GM23338 (cell line): Measurements from ENCODE around the gene RAB36. TPM values are rescaled to one million over a fixed set of nuclear protein-coding genes. Genes with fewer than 3 reads are reported as not detected.

Source experiments
- ATAC-seq: fragments of 200-7000 bp; cut with Tn5 transposase; 3 replicates; pipeline ENCODE4 v1.9.1; 2020
- DNase-seq: peaks from one replicate; pipeline ENCODE4 v3.0.0-alpha.2; 2015; ENCODE audit warnings: low spot score
- H2AFZ ChIP-seq: fragments of 200-600 bp; sonication (generic); 2 replicates; pipeline ENCODE4 v1.8.0; 2016; ENCODE audit warnings: antibody characterized with exemption, mild to moderate bottlenecking, moderate library complexity
- H3F3A ChIP-seq: fragments of 200-600 bp; sonication (generic); replicated peaks from 2 replicates; pipeline ENCODE4 v1.8.0; 2017; ENCODE audit warnings: antibody characterized with exemption, mixed run types, low read depth
- H3K27ac ChIP-seq: fragments of 200-600 bp; sonication (generic); 2 replicates; pipeline ENCODE4 v1.6.1; 2016; ENCODE audit warnings: low read depth
- H3K27me3 ChIP-seq: fragments of 200-600 bp; sonication (generic); 2 replicates; pipeline ENCODE4 v1.8.0; 2016; ENCODE audit warnings: mild to moderate bottlenecking, mixed run types, moderate library complexity; ENCODE audit not compliant: insufficient read depth
- H3K36me3 ChIP-seq: fragments of 200-600 bp; sonication (generic); 2 replicates; pipeline ENCODE4 v1.8.0; 2016; ENCODE audit warnings: mild to moderate bottlenecking; ENCODE audit not compliant: insufficient read depth
- H3K4me1 ChIP-seq: fragments of 200-600 bp; sonication (generic); 2 replicates; pipeline ENCODE4 v1.8.0; 2016; ENCODE audit warnings: mild to moderate bottlenecking, moderate library complexity; ENCODE audit not compliant: insufficient read depth
- H3K4me2 ChIP-seq: fragments of 200-600 bp; sonication (generic); 2 replicates; pipeline ENCODE4 v1.7.1; 2017; ENCODE audit warnings: mixed run types
- H3K4me3 ChIP-seq: fragments of 200-600 bp; sonication (generic); 2 replicates; pipeline ENCODE4 v1.6.1; 2016; ENCODE audit warnings: mixed run types
- H3K79me2 ChIP-seq: fragments of 200-600 bp; sonication (generic); replicated peaks from 2 replicates; pipeline ENCODE4 v1.8.0; 2017; ENCODE audit warnings: mild to moderate bottlenecking; ENCODE audit not compliant: insufficient read depth
- H3K9me2 ChIP-seq: fragments of 200-600 bp; sonication (generic); 2 replicates; pipeline ENCODE4 v1.8.0; 2017; ENCODE audit not compliant: insufficient read depth
- H4K20me1 ChIP-seq: fragments of 200-600 bp; sonication (generic); replicated peaks from 2 replicates; pipeline ENCODE4 v1.8.0; 2017; ENCODE audit warnings: mild to moderate bottlenecking; ENCODE audit not compliant: insufficient read depth
- H3K27ac Mint-ChIP-seq: 2 replicates; pipeline ENCODE4 v1.8.0; 2020; ENCODE audit warnings: inconsistent platforms, mild to moderate bottlenecking, moderate library complexity, mixed read lengths
- H3K27me3 Mint-ChIP-seq: 3 replicates; pipeline ENCODE4 v1.8.0; 2022; ENCODE audit warnings: low read depth, mild to moderate bottlenecking, moderate library complexity, mixed read lengths, inconsistent platforms; ENCODE audit not compliant: insufficient read depth, poor library complexity
- H3K36me3 Mint-ChIP-seq: 3 replicates; pipeline ENCODE4 v1.8.0; 2021; ENCODE audit warnings: low read depth, mild to moderate bottlenecking, inconsistent platforms, moderate library complexity, mixed read lengths
- H3K4me1 Mint-ChIP-seq: 3 replicates; pipeline ENCODE4 v1.8.0; 2020; ENCODE audit warnings: mild to moderate bottlenecking, inconsistent platforms, mixed read lengths
- H3K4me3 Mint-ChIP-seq: 3 replicates; pipeline ENCODE4 v1.8.0; 2021; ENCODE audit warnings: moderate library complexity, mild to moderate bottlenecking, inconsistent platforms, mixed read lengths
- H3K9me3 Mint-ChIP-seq: 3 replicates; pipeline ENCODE4 v1.8.0; 2020; ENCODE audit warnings: moderate library complexity, mild to moderate bottlenecking, inconsistent platforms, mixed read lengths
- CREB1 ChIP-seq: fragments of 250-450 bp; sonication (Bioruptor Pico); IDR thresholded peaks from 2 replicates; pipeline ENCODE4 v1.5.0; 2020; ENCODE audit warnings: low read depth, mild to moderate bottlenecking, moderate library complexity
- ETS1 ChIP-seq: IDR thresholded peaks from 2 replicates; pipeline ENCODE4 v1.6.1; 2016; ENCODE audit warnings: antibody characterized with exemption
- EZH2 ChIP-seq: fragments of 200-600 bp; sonication (generic); IDR thresholded peaks from one replicate; pipeline ENCODE4 v1.8.0; 2017; ENCODE audit warnings: antibody characterized with exemption, mild to moderate bottlenecking, low read depth; ENCODE audit not compliant: unreplicated experiment
- EZH2phosphoT487 ChIP-seq: fragments of 200-600 bp; sonication (generic); IDR thresholded peaks from one replicate; pipeline ENCODE4 v1.8.1; 2018; ENCODE audit warnings: antibody characterized with exemption; ENCODE audit not compliant: unreplicated experiment
- JUNB ChIP-seq: IDR thresholded peaks from one replicate; pipeline ENCODE4 v1.6.1; 2016; ENCODE audit warnings: antibody characterized with exemption; ENCODE audit not compliant: unreplicated experiment
- NANOG ChIP-seq: IDR thresholded peaks from 2 replicates; pipeline ENCODE4 v1.6.1; 2016; ENCODE audit warnings: antibody characterized with exemption, borderline replicate concordance
- POLR2AphosphoS5 ChIP-seq: IDR thresholded peaks from 2 replicates; pipeline ENCODE4 v1.6.1; 2016; ENCODE audit warnings: antibody characterized with exemption, low read depth
- STAT1 ChIP-seq: IDR thresholded peaks from one replicate; pipeline ENCODE4 v1.6.1; 2016; ENCODE audit warnings: antibody characterized with exemption; ENCODE audit not compliant: unreplicated experiment
- ZNF114 ChIP-seq: fragments of 250-450 bp; sonication (Bioruptor Pico); IDR thresholded peaks from 2 replicates; pipeline ENCODE4 v1.5.0; 2020; ENCODE audit warnings: mild to moderate bottlenecking, moderate library complexity
- ZNF331 ChIP-seq: fragments of 250-450 bp; sonication (Bioruptor Pico); IDR thresholded peaks from 2 replicates; pipeline ENCODE4 v1.5.0; 2020; ENCODE audit warnings: low read depth, mild to moderate bottlenecking, moderate library complexity
- ZNF462 ChIP-seq: fragments of 250-450 bp; sonication (Bioruptor Pico); IDR thresholded peaks from 2 replicates; pipeline ENCODE4 v1.5.0; 2020; ENCODE audit warnings: mild to moderate bottlenecking, moderate library complexity
- polyA plus RNA-seq: library from polyadenylated mRNA; unstranded; fragments of >200 nt; fragmentation: Nextera tagmentation; extraction: Ambion mirVana; gene quantifications from 2 replicates; pipeline ENCODE4 v1.2.1, GENCODE V29; 2016
- total RNA-seq: library from RNA; depleted of rRNA; stranded (reverse); fragments of >200 nt; shearing (Covaris generic); gene quantifications from 2 replicates; pipeline ENCODE4 v1.2.3, GENCODE V29; 2014
- TF ChIP-seq, protein P1 (sequence below): IDR thresholded peaks from one replicate; pipeline ENCODE4 v1.6.1; 2018; ENCODE audit warnings: antibody characterized with exemption; ENCODE audit not compliant: unreplicated experiment
- TF ChIP-seq, protein P2 (sequence below), 2 experiments: fragments of 200-600 bp in 1 of 2; sonication (generic) in 1 of 2; conservative IDR thresholded peaks; 2 replicates each; pipeline versions ENCODE4 v1.5.1 to v1.6.1; 2016 to 2017; ENCODE audit warnings: antibody characterized with exemption in 2 of 2, low read depth in 2 of 2, mild to moderate bottlenecking in 2 of 2, moderate library complexity in 1 of 2

RAB36 gene
- total and polyA plus RNA-seq, 2 experiments from 2014 or later: 0.58 to 1.2 TPM

DNA sequence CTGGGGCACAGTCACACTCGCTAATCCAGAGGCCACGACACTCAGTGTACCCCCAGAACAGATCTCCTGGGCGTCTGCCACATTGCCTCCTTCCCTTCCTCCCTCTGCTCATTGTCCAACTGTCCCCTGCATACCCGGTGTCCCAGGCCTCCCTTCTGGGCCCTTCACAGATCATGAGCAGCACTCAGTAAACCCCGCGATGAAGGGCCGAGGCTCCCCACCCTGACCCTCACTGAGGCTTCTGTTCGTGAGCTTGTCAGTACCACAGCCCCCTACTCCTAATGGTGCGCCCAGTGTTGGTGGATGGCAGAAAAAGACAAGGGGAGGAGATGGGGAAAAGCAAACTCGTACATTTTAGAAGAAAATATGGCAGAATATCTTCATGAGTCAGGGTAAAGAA, 16.1 kb upstream of the RAB36 start:
- H3K36me3 ChIP-seq: no peaks in the 10 kb centered on the region
- Mint-ChIP-seq H3K9me3 (peaks cover 2% of the 10 kb centered on the region; the same call in 1 of the 3 replicates), H3K36me3 (no peaks in the 10 kb centered on the region), H3K27me3 (peaks cover 16% of the 10 kb centered on the region), H3K4me3 (no peak overlapping the region), H3K4me1 (peaks cover 2% of the 10 kb centered on the region; the same call in 2 of the 3 replicates), H3K27ac (no peak overlapping the region)
- H3K4me3 ChIP-seq: no peak overlapping the region
- no peak overlapping the region for H2AFZ ChIP-seq
- H3K27me3 ChIP-seq: no peaks in the 10 kb centered on the region
- H3F3A ChIP-seq: no peaks in the 10 kb centered on the region
- H3K9me2 ChIP-seq: no peaks in the 10 kb centered on the region
- no peak overlapping the region for H3K4me2 ChIP-seq
- DNase-seq (no peak), ATAC-seq (no peak)
- no peaks in the 10 kb centered on the region for H3K4me1 ChIP-seq
- no peak for TF ChIP-seq NANOG
- no peak for TF ChIP-seq POLR2AphosphoS5
- no peak for TF ChIP-seq ETS1
- TF ChIP-seq CREB1 (CRISPR knock-in tag): no peak
- TF ChIP-seq ZNF331 (CRISPR knock-in tag): no peak
- no peak for TF ChIP-seq ZNF462 (CRISPR knock-in tag)
- TF ChIP-seq EZH2phosphoT487: no peak
- TF ChIP-seq STAT1: no peak
- TF ChIP-seq JUNB: no peak
- TF ChIP-seq, protein P1, sequence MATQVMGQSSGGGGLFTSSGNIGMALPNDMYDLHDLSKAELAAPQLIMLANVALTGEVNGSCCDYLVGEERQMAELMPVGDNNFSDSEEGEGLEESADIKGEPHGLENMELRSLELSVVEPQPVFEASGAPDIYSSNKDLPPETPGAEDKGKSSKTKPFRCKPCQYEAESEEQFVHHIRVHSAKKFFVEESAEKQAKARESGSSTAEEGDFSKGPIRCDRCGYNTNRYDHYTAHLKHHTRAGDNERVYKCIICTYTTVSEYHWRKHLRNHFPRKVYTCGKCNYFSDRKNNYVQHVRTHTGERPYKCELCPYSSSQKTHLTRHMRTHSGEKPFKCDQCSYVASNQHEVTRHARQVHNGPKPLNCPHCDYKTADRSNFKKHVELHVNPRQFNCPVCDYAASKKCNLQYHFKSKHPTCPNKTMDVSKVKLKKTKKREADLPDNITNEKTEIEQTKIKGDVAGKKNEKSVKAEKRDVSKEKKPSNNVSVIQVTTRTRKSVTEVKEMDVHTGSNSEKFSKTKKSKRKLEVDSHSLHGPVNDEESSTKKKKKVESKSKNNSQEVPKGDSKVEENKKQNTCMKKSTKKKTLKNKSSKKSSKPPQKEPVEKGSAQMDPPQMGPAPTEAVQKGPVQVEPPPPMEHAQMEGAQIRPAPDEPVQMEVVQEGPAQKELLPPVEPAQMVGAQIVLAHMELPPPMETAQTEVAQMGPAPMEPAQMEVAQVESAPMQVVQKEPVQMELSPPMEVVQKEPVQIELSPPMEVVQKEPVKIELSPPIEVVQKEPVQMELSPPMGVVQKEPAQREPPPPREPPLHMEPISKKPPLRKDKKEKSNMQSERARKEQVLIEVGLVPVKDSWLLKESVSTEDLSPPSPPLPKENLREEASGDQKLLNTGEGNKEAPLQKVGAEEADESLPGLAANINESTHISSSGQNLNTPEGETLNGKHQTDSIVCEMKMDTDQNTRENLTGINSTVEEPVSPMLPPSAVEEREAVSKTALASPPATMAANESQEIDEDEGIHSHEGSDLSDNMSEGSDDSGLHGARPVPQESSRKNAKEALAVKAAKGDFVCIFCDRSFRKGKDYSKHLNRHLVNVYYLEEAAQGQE: no peak
- no peak for TF ChIP-seq EZH2
- TF ChIP-seq, protein P2, sequence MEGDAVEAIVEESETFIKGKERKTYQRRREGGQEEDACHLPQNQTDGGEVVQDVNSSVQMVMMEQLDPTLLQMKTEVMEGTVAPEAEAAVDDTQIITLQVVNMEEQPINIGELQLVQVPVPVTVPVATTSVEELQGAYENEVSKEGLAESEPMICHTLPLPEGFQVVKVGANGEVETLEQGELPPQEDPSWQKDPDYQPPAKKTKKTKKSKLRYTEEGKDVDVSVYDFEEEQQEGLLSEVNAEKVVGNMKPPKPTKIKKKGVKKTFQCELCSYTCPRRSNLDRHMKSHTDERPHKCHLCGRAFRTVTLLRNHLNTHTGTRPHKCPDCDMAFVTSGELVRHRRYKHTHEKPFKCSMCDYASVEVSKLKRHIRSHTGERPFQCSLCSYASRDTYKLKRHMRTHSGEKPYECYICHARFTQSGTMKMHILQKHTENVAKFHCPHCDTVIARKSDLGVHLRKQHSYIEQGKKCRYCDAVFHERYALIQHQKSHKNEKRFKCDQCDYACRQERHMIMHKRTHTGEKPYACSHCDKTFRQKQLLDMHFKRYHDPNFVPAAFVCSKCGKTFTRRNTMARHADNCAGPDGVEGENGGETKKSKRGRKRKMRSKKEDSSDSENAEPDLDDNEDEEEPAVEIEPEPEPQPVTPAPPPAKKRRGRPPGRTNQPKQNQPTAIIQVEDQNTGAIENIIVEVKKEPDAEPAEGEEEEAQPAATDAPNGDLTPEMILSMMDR (conservative IDR thresholded peaks at IDR 0.05; ENCODE audit: low read depth in 2 of 2): no peak
- TF ChIP-seq ZNF114: no peak
- no peaks in the 10 kb centered on the region for H4K20me1 ChIP-seq
- no peaks in the 10 kb centered on the region for H3K79me2 ChIP-seq
- H3K27ac ChIP-seq: no peak overlapping the region
